GM18861 (cell line): ENCODE measurements around the gene CDY2A.
"Not testable (repeated sequence)": the region's sequence is repeated elsewhere in the genome, so short reads cannot be mapped to it uniquely, and the experiment has no call there.

ENCODE experiments used
- ATAC-seq: cut with Tn5 transposase; IDR thresholded peaks from one replicate; pipeline ENCODE4 v1.9.1; 2021; ENCODE audit not compliant: unreplicated experiment

The CDY2A gene

GRCh38 chrY:18025487-18025886 is at the start of gene CDY2A:
TSS of gene CDY2A (plus strand) at chrY:18025787. CDS start at chrY:18026115, 328 bp downstream.
- not testable (repeated sequence) for ATAC-seq

GRCh38 chrY:17997586-17997985 is 28.0 kb upstream of the CDY2A start:
- not testable (repeated sequence) for ATAC-seq

- ATAC-seq: not testable (repeated sequence)
Measured at GRCh38 chrY:17998266-17998665, 27.3 kb upstream of the CDY2A start.

GRCh38 chrY:18023897-18024296 is 1.7 kb upstream of the CDY2A start:
- ATAC-seq: not testable (repeated sequence)

- ATAC-seq: not testable (repeated sequence)
Measured at GRCh38 chrY:18028845-18029244, 3.3 kb downstream of the CDY2A start.

- not testable (repeated sequence) for ATAC-seq
Measured at GRCh38 chrY:18030178-18030577, 4.6 kb downstream of the CDY2A start.

GRCh38 chrY:18034100-18034814 is 8.7 kb downstream of the CDY2A start:
- not testable (repeated sequence) for ATAC-seq

GRCh38 chrY:18034864-18035263 is 9.3 kb downstream of the CDY2A start:
- ATAC-seq: not testable (repeated sequence)

- ATAC-seq: not testable (repeated sequence)
Measured at GRCh38 chrY:18044990-18045389, 19.4 kb downstream of the CDY2A start.

- ATAC-seq: not testable (repeated sequence)
Measured at GRCh38 chrY:18048149-18049040, 22.8 kb downstream of the CDY2A start.

GRCh38 chrY:18049061-18049460 is 23.5 kb downstream of the CDY2A start:
- not testable (repeated sequence) for ATAC-seq

- not testable (repeated sequence) for ATAC-seq
Measured at GRCh38 chrY:18056473-18056872, 30.9 kb downstream of the CDY2A start.

GRCh38 chrY:18073464-18073863 is 47.9 kb downstream of the CDY2A start:
- not testable (repeated sequence) for ATAC-seq
